8988T (cell line): ENCODE data around the gene SLC25A21.
"Not testable (repeated sequence)": the region's sequence is repeated elsewhere in the genome, so short reads cannot be mapped to it uniquely, and the experiment has no call there.

Experiments used
- DNase-seq: peaks from one replicate; pipeline ENCODE4 v3.0.0; 2011

SLC25A21 gene

GRCh38 chr14:36817071-36817930 is 355.1 kb downstream of the SLC25A21 start:
- no peak for DNase-seq

- DNase-seq: no peak
Measured at GRCh38 chr14:36816481-36816880, 355.9 kb downstream of the SLC25A21 start.

- DNase-seq: not testable (repeated sequence)
Measured at GRCh38 chr14:36814783-36815182, 357.6 kb downstream of the SLC25A21 start.

- no peak for DNase-seq
Measured at GRCh38 chr14:36810209-36810608, 362.2 kb downstream of the SLC25A21 start.

GRCh38 chr14:36807727-36808126 is 364.7 kb downstream of the SLC25A21 start:
- DNase-seq: no peak

GRCh38 chr14:36805131-36805559 is 367.3 kb downstream of the SLC25A21 start:
- DNase-seq: no peak

- no peak for DNase-seq
Measured at GRCh38 chr14:36797634-36798033, 374.8 kb downstream of the SLC25A21 start.

GRCh38 chr14:36791402-36791801 is 381.0 kb downstream of the SLC25A21 start:
- DNase-seq: no peak

- DNase-seq: no peak
Measured at GRCh38 chr14:36785511-36785910, 386.9 kb downstream of the SLC25A21 start.

- no peak for DNase-seq
Measured at GRCh38 chr14:36784541-36784940, 387.9 kb downstream of the SLC25A21 start.

- DNase-seq: no peak
Measured at GRCh38 chr14:36781897-36782296, 390.5 kb downstream of the SLC25A21 start.

GRCh38 chr14:36773558-36773957 is 398.8 kb downstream of the SLC25A21 start:
- no peak for DNase-seq

- DNase-seq: no peak
Measured at GRCh38 chr14:36773136-36773540, 399.3 kb downstream of the SLC25A21 start.

- DNase-seq: no peak
Measured at GRCh38 chr14:36771028-36771640, 401.3 kb downstream of the SLC25A21 start.

- DNase-seq: no peak
Measured at GRCh38 chr14:36768638-36769337, 403.6 kb downstream of the SLC25A21 start.

GRCh38 chr14:36767603-36768281 is 404.7 kb downstream of the SLC25A21 start:
- no peak for DNase-seq

- DNase-seq: no peak
Measured at GRCh38 chr14:36766974-36767373, 405.4 kb downstream of the SLC25A21 start.

GRCh38 chr14:36757734-36758601 is 414.4 kb downstream of the SLC25A21 start:
- DNase-seq: no peak

- DNase-seq: no peak
Measured at GRCh38 chr14:36756226-36756625, 416.2 kb downstream of the SLC25A21 start.

- DNase-seq: no peak
Measured at GRCh38 chr14:36755756-36756155, 416.6 kb downstream of the SLC25A21 start.

GRCh38 chr14:36751920-36752319 is 420.5 kb downstream of the SLC25A21 start:
- DNase-seq: no peak

- DNase-seq: no peak
Measured at GRCh38 chr14:36751106-36751505, 421.3 kb downstream of the SLC25A21 start.
